ENCODE data around the gene SERPINA5. TPM values are rescaled to one million over a fixed set of nuclear protein-coding genes. Genes with fewer than 3 reads are reported as not detected.

Gene SERPINA5
- total and polyA plus RNA-seq, 10 of the 15 experiments (the other 5 are each of a cell fraction or from before 2014, with no cell fraction given), result 0.90 TPM; not detected in 9

DNA sequence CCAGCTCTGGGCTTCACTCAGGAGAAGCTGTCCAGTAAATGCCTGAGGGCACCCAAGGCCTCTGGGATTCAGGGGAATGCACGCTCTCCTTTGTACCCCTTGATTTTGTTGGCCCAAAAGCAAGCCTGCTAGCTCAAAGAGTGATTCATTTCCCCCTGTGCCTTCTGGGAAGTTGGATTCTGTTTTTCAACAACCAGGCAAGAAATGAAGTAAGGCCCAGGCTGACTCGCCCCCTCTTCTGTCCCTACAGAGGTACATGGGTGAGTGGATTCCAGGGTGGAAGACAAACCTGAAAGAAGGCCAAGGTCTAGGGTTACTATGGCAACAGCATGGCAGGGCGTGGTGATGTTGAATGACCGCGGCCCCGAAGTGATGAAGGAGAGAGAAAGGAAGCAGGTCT is 9.3 kb upstream of the SERPINA5 start:
- Histone ChIP-seq H3K79me2 (ENCODE audit: control insufficient read depth, insufficient read depth, low read length) (no peaks in the 10 kb centered on the region), H3K9ac (ENCODE audit: control insufficient read depth, insufficient read depth, low read length) (no peak overlapping the region), H3K4me1 (ENCODE audit: control insufficient read depth, insufficient read depth, low read length) (no peaks in the 10 kb centered on the region), H3K4me3 (no peak overlapping the region), H3K36me3 (ENCODE audit: control insufficient read depth in 2 of 2, insufficient read depth in 2 of 2, low read length in 1 of 2) (no peaks in the 10 kb centered on the region), H3K4me2 (ENCODE audit: control insufficient read depth, insufficient read depth) (no peak overlapping the region), H4K20me1 (ENCODE audit: control insufficient read depth, insufficient read depth) (no peaks in the 10 kb centered on the region), H3K9me3 (replicated peaks; ENCODE audit: control insufficient read depth, insufficient read depth, low read length) (no peaks in the 10 kb centered on the region), H3K27me3 (replicated peaks in 1 of 2; ENCODE audit: control insufficient read depth in 2 of 2, insufficient read depth in 2 of 2, low read length in 1 of 2) (no peaks in the 10 kb centered on the region; a peak in 1 of 4 replicates), H3K27ac (ENCODE audit: control insufficient read depth, insufficient read depth) (no peak overlapping the region), H2AFZ (ENCODE audit: control insufficient read depth, low read depth, low read length) (no peak overlapping the region)
- ChIA-PET POLR2A (no interaction called here), CTCF (no interaction called here), SMC1A (ENCODE audit: uncharacterized antibody, unreplicated experiment) (no interaction called here), RAD21 (ENCODE audit: unreplicated experiment) (no interaction called here)
- WGBS (ENCODE audit: insufficient coverage, insufficient replicate concordance, low lambda C conversion rate, missing lambda C conversion rate), result 49% methylated on average over 6 of the region's 6 CpGs
- intact Hi-C loops (cut with micrococcal nuclease; ENCODE audit: unreplicated experiment), result no loop called here
- in situ Hi-C loops (cut with MboI), result no loop called here
- FAIRE-seq, result no peak
- TF ChIP-seq KDM1A (IDR thresholded peaks at IDR 0.05; ENCODE audit: borderline replicate concordance), result no peak
- TF ChIP-seq, protein P1, sequence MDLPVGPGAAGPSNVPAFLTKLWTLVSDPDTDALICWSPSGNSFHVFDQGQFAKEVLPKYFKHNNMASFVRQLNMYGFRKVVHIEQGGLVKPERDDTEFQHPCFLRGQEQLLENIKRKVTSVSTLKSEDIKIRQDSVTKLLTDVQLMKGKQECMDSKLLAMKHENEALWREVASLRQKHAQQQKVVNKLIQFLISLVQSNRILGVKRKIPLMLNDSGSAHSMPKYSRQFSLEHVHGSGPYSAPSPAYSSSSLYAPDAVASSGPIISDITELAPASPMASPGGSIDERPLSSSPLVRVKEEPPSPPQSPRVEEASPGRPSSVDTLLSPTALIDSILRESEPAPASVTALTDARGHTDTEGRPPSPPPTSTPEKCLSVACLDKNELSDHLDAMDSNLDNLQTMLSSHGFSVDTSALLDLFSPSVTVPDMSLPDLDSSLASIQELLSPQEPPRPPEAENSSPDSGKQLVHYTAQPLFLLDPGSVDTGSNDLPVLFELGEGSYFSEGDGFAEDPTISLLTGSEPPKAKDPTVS (IDR thresholded peaks at IDR 0.05; ENCODE audit: low read depth, low read length), result no peak
- no peak for DNase-seq (ENCODE audit: low read depth, low spot score)
- no peak for ATAC-seq
- no TSS peak for BruUV-seq (replicated peaks)

DNA sequence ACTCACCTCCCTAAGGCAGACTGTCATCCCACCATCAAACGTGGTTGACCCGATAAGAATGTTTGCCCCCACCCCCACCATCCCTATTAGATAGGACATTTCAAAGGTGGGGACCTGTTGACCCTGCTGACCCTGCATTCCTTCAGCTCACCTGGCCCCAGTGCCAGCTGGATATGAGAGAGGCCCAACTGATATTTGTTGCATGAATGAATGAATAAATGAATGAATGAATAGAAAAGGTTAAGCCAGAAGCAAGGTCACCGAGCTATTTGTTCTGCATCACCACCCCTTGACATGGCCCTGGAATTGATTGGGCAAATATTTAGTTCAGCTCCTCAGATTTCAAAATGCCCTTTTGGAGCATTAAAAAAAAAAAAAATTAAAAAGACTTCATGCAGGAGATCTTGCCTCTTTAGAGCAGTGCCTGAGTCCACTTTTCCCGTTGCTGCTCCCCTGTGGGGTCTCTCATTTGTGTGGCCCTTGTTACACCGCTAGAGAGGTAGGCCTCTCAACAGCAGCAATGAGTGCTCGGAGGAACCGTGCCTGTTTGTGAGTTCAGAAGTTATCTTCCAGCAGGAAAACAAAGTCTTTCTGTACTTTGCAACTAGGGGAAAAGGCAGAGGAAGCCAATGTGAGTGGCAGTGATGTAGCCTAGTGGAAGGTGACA is 8.5 kb upstream of the SERPINA5 start:
- intact Hi-C loops (cut with micrococcal nuclease; ENCODE audit: unreplicated experiment) (no loop called here), in situ Hi-C loops (cut with MboI) (no loop called here)
- Histone ChIP-seq H3K4me1 (ENCODE audit: control insufficient read depth, insufficient read depth, low read length) (no peaks in the 10 kb centered on the region), H3K9ac (ENCODE audit: control insufficient read depth, insufficient read depth, low read length) (no peak overlapping the region), H3K27me3 (replicated peaks in 1 of 2; ENCODE audit: control insufficient read depth in 2 of 2, insufficient read depth in 2 of 2, low read length in 1 of 2) (no peaks in the 10 kb centered on the region; a peak in 1 of 4 replicates), H2AFZ (ENCODE audit: control insufficient read depth, low read depth, low read length) (no peak overlapping the region), H3K4me2 (ENCODE audit: control insufficient read depth, insufficient read depth) (no peak overlapping the region), H3K4me3 (no peak overlapping the region), H4K20me1 (ENCODE audit: control insufficient read depth, insufficient read depth) (no peaks in the 10 kb centered on the region), H3K79me2 (ENCODE audit: control insufficient read depth, insufficient read depth, low read length) (no peaks in the 10 kb centered on the region), H3K36me3 (ENCODE audit: control insufficient read depth in 2 of 2, insufficient read depth in 2 of 2, low read length in 1 of 2) (no peaks in the 10 kb centered on the region), H3K9me3 (replicated peaks; ENCODE audit: control insufficient read depth, insufficient read depth, low read length) (no peaks in the 10 kb centered on the region), H3K27ac (ENCODE audit: control insufficient read depth, insufficient read depth) (no peak overlapping the region)
- FAIRE-seq (no peak), ATAC-seq (no peak), DNase-seq (ENCODE audit: low read depth, low spot score) (no peak)
- SMC1A ChIA-PET (ENCODE audit: uncharacterized antibody, unreplicated experiment), result no interaction called here
- POLR2A ChIA-PET, result no interaction called here
- 27% methylated on average over 7 of the region's 7 CpGs for WGBS (ENCODE audit: insufficient coverage, insufficient replicate concordance, low lambda C conversion rate, missing lambda C conversion rate)
- no TSS peak for BruUV-seq (replicated peaks)
- CTCF ChIA-PET, result no interaction called here
- RAD21 ChIA-PET (ENCODE audit: unreplicated experiment), result no interaction called here
- TF ChIP-seq, protein P2, sequence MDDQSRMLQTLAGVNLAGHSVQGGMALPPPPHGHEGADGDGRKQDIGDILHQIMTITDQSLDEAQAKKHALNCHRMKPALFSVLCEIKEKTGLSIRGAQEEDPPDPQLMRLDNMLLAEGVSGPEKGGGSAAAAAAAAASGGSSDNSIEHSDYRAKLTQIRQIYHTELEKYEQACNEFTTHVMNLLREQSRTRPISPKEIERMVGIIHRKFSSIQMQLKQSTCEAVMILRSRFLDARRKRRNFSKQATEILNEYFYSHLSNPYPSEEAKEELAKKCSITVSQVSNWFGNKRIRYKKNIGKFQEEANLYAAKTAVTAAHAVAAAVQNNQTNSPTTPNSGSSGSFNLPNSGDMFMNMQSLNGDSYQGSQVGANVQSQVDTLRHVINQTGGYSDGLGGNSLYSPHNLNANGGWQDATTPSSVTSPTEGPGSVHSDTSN (IDR thresholded peaks at IDR 0.05; ENCODE audit: insufficient replicate concordance, low read depth, low read length), result no peak
- TF ChIP-seq SMC3 (IDR thresholded peaks at IDR 0.05; ENCODE audit: borderline replicate concordance, low read length) (no peak), HDAC6 (IDR thresholded peaks at IDR 0.05; ENCODE audit: unreplicated experiment) (no peak)
- TF ChIP-seq, protein P3, sequence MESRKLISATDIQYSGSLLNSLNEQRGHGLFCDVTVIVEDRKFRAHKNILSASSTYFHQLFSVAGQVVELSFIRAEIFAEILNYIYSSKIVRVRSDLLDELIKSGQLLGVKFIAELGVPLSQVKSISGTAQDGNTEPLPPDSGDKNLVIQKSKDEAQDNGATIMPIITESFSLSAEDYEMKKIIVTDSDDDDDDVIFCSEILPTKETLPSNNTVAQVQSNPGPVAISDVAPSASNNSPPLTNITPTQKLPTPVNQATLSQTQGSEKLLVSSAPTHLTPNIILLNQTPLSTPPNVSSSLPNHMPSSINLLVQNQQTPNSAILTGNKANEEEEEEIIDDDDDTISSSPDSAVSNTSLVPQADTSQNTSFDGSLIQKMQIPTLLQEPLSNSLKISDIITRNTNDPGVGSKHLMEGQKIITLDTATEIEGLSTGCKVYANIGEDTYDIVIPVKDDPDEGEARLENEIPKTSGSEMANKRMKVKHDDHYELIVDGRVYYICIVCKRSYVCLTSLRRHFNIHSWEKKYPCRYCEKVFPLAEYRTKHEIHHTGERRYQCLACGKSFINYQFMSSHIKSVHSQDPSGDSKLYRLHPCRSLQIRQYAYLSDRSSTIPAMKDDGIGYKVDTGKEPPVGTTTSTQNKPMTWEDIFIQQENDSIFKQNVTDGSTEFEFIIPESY (IDR thresholded peaks at IDR 0.05), result no peak
- TF ChIP-seq, protein P4, sequence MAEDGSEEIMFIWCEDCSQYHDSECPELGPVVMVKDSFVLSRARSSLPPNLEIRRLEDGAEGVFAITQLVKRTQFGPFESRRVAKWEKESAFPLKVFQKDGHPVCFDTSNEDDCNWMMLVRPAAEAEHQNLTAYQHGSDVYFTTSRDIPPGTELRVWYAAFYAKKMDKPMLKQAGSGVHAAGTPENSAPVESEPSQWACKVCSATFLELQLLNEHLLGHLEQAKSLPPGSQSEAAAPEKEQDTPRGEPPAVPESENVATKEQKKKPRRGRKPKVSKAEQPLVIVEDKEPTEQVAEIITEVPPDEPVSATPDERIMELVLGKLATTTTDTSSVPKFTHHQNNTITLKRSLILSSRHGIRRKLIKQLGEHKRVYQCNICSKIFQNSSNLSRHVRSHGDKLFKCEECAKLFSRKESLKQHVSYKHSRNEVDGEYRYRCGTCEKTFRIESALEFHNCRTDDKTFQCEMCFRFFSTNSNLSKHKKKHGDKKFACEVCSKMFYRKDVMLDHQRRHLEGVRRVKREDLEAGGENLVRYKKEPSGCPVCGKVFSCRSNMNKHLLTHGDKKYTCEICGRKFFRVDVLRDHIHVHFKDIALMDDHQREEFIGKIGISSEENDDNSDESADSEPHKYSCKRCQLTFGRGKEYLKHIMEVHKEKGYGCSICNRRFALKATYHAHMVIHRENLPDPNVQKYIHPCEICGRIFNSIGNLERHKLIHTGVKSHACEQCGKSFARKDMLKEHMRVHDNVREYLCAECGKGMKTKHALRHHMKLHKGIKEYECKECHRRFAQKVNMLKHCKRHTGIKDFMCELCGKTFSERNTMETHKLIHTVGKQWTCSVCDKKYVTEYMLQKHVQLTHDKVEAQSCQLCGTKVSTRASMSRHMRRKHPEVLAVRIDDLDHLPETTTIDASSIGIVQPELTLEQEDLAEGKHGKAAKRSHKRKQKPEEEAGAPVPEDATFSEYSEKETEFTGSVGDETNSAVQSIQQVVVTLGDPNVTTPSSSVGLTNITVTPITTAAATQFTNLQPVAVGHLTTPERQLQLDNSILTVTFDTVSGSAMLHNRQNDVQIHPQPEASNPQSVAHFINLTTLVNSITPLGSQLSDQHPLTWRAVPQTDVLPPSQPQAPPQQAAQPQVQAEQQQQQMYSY (CRISPR knock-in tag; IDR thresholded peaks at IDR 0.05), result no peak
